Panc1 (cell line): ENCODE measurements around the gene FIZ1.

Experiments used
- SIN3A ChIP-seq: IDR thresholded peaks from 2 replicates; pipeline ENCODE4 v1.6.1; 2012; ENCODE audit warnings: low read depth, mild to moderate bottlenecking, low read length, moderate library complexity, borderline replicate concordance; ENCODE audit not compliant: insufficient read depth
- TCF7L2 ChIP-seq: IDR thresholded peaks from 2 replicates; pipeline ENCODE4 v1.6.1; 2011; ENCODE audit warnings: mild to moderate bottlenecking, low read depth, low read length, inconsistent platforms
- TF ChIP-seq, protein P1 (sequence below): fragments of 450-650 bp; IDR thresholded peaks from 2 replicates; pipeline ENCODE4 v1.5.1; 2017; ENCODE audit warnings: mild to moderate bottlenecking
- TF ChIP-seq, protein P2 (sequence below), 2 experiments: IDR thresholded peaks; 2 replicates each; pipeline ENCODE4 v1.6.1; 2011 to 2012; ENCODE audit warnings: low read depth in 2 of 2, control low read depth in 1 of 2, low read length in 1 of 2, mild to moderate bottlenecking in 1 of 2, moderate library complexity in 1 of 2; ENCODE audit not compliant: insufficient read depth in 1 of 2

DNA sequence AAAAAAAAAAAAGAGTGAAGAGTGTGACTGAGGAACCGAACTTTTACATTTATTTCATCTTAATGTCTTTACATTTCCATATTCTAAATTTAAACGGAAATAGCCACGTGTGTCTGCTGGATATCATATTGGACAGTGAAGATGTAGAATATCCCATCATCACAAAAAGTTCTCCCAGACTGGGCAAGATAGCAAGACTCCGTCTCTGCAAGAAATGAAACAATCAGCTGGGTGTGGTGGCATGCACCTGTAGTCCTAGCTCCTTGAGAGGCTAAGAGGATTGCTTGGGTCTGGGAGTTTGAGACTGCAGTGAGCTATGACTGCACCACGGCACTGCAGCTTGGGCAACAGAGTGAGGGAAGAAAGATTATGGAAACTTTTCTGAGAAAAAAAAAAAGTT lies 22.6 kb downstream of the FIZ1 start:
- TF ChIP-seq, protein P1, sequence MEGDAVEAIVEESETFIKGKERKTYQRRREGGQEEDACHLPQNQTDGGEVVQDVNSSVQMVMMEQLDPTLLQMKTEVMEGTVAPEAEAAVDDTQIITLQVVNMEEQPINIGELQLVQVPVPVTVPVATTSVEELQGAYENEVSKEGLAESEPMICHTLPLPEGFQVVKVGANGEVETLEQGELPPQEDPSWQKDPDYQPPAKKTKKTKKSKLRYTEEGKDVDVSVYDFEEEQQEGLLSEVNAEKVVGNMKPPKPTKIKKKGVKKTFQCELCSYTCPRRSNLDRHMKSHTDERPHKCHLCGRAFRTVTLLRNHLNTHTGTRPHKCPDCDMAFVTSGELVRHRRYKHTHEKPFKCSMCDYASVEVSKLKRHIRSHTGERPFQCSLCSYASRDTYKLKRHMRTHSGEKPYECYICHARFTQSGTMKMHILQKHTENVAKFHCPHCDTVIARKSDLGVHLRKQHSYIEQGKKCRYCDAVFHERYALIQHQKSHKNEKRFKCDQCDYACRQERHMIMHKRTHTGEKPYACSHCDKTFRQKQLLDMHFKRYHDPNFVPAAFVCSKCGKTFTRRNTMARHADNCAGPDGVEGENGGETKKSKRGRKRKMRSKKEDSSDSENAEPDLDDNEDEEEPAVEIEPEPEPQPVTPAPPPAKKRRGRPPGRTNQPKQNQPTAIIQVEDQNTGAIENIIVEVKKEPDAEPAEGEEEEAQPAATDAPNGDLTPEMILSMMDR = no peak
- TF ChIP-seq, protein P2, sequence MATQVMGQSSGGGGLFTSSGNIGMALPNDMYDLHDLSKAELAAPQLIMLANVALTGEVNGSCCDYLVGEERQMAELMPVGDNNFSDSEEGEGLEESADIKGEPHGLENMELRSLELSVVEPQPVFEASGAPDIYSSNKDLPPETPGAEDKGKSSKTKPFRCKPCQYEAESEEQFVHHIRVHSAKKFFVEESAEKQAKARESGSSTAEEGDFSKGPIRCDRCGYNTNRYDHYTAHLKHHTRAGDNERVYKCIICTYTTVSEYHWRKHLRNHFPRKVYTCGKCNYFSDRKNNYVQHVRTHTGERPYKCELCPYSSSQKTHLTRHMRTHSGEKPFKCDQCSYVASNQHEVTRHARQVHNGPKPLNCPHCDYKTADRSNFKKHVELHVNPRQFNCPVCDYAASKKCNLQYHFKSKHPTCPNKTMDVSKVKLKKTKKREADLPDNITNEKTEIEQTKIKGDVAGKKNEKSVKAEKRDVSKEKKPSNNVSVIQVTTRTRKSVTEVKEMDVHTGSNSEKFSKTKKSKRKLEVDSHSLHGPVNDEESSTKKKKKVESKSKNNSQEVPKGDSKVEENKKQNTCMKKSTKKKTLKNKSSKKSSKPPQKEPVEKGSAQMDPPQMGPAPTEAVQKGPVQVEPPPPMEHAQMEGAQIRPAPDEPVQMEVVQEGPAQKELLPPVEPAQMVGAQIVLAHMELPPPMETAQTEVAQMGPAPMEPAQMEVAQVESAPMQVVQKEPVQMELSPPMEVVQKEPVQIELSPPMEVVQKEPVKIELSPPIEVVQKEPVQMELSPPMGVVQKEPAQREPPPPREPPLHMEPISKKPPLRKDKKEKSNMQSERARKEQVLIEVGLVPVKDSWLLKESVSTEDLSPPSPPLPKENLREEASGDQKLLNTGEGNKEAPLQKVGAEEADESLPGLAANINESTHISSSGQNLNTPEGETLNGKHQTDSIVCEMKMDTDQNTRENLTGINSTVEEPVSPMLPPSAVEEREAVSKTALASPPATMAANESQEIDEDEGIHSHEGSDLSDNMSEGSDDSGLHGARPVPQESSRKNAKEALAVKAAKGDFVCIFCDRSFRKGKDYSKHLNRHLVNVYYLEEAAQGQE (IDR thresholded peaks at IDR 0.05; ENCODE audit: insufficient read depth in 1 of 2, low read depth in 2 of 2, low read length in 1 of 2) = no peak
- no peak for TF ChIP-seq TCF7L2
- TF ChIP-seq SIN3A = no peak
